Astrocyte (in vitro differentiated cells and primary cell): Measurements from ENCODE around the gene AGPAT4. TPM values are rescaled to one million over a fixed set of nuclear protein-coding genes. Genes with fewer than 3 reads are reported as not detected.
"Not testable (repeated sequence)": the region's sequence is repeated elsewhere in the genome, so short reads cannot be mapped to it uniquely, and the experiment has no call there.

ENCODE experiments used
- DNase-seq: peaks from one replicate; pipeline ENCODE4 v3.0.0-alpha.2; 2010; ENCODE audit warnings: low read depth
- FAIRE-seq: peaks from 2 replicates; lab custom pipeline; 2011; peaks lifted over from hg19 to GRCh38; lab: Jason Lieb, UNC
- H2AFZ ChIP-seq: 2 replicates; pipeline ENCODE4 v1.6.0; 2012; ENCODE audit warnings: low read depth, low read length, inconsistent platforms
- H3K27ac ChIP-seq: 2 replicates; pipeline ENCODE4 v1.5.1; 2011; ENCODE audit warnings: low read depth, low read length, inconsistent platforms
- H3K27me3 ChIP-seq: 2 replicates; pipeline ENCODE4 v1.6.0; 2011; ENCODE audit warnings: low read length, inconsistent platforms; ENCODE audit not compliant: insufficient read depth
- H3K36me3 ChIP-seq: 2 replicates; pipeline ENCODE4 v1.5.1; 2011; ENCODE audit warnings: low read length, inconsistent platforms; ENCODE audit not compliant: insufficient read depth
- H3K4me1 ChIP-seq: 2 replicates; pipeline ENCODE4 v1.5.1; 2011; ENCODE audit warnings: low read length, inconsistent platforms; ENCODE audit not compliant: insufficient read depth
- H3K4me2 ChIP-seq: 2 replicates; pipeline ENCODE4 v1.6.0; 2012; ENCODE audit warnings: low read length, inconsistent platforms
- H3K4me3 ChIP-seq: 2 replicates; pipeline ENCODE4 v1.5.1; 2011; ENCODE audit warnings: low read depth, mild to moderate bottlenecking, low read length, inconsistent platforms; ENCODE audit not compliant: insufficient read depth
- H3K79me2 ChIP-seq: 2 replicates; pipeline ENCODE4 v1.6.0; 2012; ENCODE audit warnings: mild to moderate bottlenecking, low read length, inconsistent platforms; ENCODE audit not compliant: insufficient read depth
- H3K9ac ChIP-seq: 2 replicates; pipeline ENCODE4 v1.6.0; 2012; ENCODE audit warnings: mild to moderate bottlenecking, low read length, inconsistent platforms
- H3K9me3 ChIP-seq: 2 replicates; pipeline ENCODE4 v1.5.1; 2012; ENCODE audit warnings: low read depth, mild to moderate bottlenecking, low read length, inconsistent platforms; ENCODE audit not compliant: insufficient read depth
- H4K20me1 ChIP-seq: 2 replicates; pipeline ENCODE4 v1.6.0; 2012; ENCODE audit warnings: low read length, inconsistent platforms; ENCODE audit not compliant: insufficient read depth
- H3K27ac Mint-ChIP-seq: one replicate; pipeline ENCODE4 v1.8.0; 2021; ENCODE audit warnings: mild to moderate bottlenecking, mixed read lengths; ENCODE audit not compliant: unreplicated experiment
- H3K27me3 Mint-ChIP-seq: one replicate; pipeline ENCODE4 v1.8.0; 2021; ENCODE audit warnings: low read depth, mixed read lengths; ENCODE audit not compliant: unreplicated experiment
- H3K36me3 Mint-ChIP-seq: one replicate; pipeline ENCODE4 v1.8.0; 2021; ENCODE audit warnings: low read depth, mixed read lengths; ENCODE audit not compliant: unreplicated experiment
- H3K4me1 Mint-ChIP-seq: one replicate; pipeline ENCODE4 v1.8.0; 2021; ENCODE audit warnings: low read depth, mixed read lengths; ENCODE audit not compliant: unreplicated experiment
- H3K4me3 Mint-ChIP-seq: one replicate; pipeline ENCODE4 v1.8.0; 2021; ENCODE audit warnings: mild to moderate bottlenecking, moderate library complexity, mixed read lengths; ENCODE audit not compliant: unreplicated experiment
- H3K9me3 Mint-ChIP-seq: one replicate; pipeline ENCODE4 v1.8.0; 2021; ENCODE audit warnings: mild to moderate bottlenecking, mixed read lengths; ENCODE audit not compliant: unreplicated experiment
- EZH2 ChIP-seq: IDR thresholded peaks from 2 replicates; pipeline ENCODE4 v1.6.1; 2012; ENCODE audit warnings: mild to moderate bottlenecking, low read length, inconsistent platforms; ENCODE audit not compliant: insufficient read depth
- total RNA-seq: library from RNA; stranded (reverse); gene quantifications from 2 replicates; pipeline ENCODE4 v1.2.1, GENCODE V29; 2021
- TF ChIP-seq, protein P1 (sequence below): IDR thresholded peaks from 2 replicates; pipeline ENCODE4 v1.5.1; 2011; ENCODE audit warnings: low read depth, mild to moderate bottlenecking, inconsistent platforms, low read length, moderate library complexity; ENCODE audit not compliant: insufficient read depth

The AGPAT4 gene
- total RNA-seq, 1 donor from 2014 or later, result 27.2 TPM

DNA sequence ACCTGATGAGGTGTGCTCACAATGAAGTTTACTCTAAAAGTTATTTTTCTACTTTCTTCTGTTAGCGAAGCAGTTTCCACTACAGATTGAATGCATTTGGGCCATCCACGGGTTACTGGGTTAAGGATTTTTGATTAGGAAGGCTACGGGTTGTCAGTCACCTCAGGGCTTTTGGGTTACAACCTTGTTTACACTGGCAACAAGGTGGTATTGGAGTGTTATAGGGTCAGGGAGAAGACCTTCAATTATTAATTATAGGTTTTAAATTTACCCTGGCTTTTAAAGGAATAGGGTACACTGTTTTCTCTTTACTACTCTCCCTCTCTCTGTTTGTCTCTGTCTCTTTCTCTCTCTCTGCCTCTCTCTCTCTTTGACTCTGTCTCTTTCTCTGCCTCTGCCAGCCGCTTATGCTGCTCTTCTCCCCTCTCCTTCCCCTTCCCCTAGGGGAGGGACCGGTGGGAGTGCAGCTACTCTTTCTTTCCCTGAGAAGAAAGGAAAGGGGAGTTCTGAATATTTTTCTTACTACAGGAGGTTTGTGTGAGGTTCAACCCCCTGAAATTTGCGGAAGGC is 40.2 kb upstream of the AGPAT4 start:
- H3K4me2 ChIP-seq, result no peak overlapping the region
- H3K27ac Mint-ChIP-seq, result no peak overlapping the region
- H3K9ac ChIP-seq, result no peak overlapping the region
- H3K27ac ChIP-seq, result no peak overlapping the region
- no peaks in the 10 kb centered on the region for H3K36me3 ChIP-seq
- peaks cover 2% of the 10 kb centered on the region for H3K9me3 ChIP-seq
- TF ChIP-seq, protein P1, sequence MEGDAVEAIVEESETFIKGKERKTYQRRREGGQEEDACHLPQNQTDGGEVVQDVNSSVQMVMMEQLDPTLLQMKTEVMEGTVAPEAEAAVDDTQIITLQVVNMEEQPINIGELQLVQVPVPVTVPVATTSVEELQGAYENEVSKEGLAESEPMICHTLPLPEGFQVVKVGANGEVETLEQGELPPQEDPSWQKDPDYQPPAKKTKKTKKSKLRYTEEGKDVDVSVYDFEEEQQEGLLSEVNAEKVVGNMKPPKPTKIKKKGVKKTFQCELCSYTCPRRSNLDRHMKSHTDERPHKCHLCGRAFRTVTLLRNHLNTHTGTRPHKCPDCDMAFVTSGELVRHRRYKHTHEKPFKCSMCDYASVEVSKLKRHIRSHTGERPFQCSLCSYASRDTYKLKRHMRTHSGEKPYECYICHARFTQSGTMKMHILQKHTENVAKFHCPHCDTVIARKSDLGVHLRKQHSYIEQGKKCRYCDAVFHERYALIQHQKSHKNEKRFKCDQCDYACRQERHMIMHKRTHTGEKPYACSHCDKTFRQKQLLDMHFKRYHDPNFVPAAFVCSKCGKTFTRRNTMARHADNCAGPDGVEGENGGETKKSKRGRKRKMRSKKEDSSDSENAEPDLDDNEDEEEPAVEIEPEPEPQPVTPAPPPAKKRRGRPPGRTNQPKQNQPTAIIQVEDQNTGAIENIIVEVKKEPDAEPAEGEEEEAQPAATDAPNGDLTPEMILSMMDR, result no peak
- TF ChIP-seq EZH2, result no peak
- H3K27me3 Mint-ChIP-seq, result no peaks in the 10 kb centered on the region
- FAIRE-seq, result no peak
- H3K27me3 ChIP-seq, result no peaks in the 10 kb centered on the region
- no peaks in the 10 kb centered on the region for H3K36me3 Mint-ChIP-seq
- no peak overlapping the region for H3K4me3 Mint-ChIP-seq
- no peaks in the 10 kb centered on the region for H3K4me1 ChIP-seq
- no peak overlapping the region for H2AFZ ChIP-seq
- H3K4me1 Mint-ChIP-seq, result no peaks in the 10 kb centered on the region
- no peaks in the 10 kb centered on the region for H3K79me2 ChIP-seq
- no peak for DNase-seq
- H3K9me3 Mint-ChIP-seq, result peaks cover 8% of the 10 kb centered on the region
- no peaks in the 10 kb centered on the region for H4K20me1 ChIP-seq
- no peak overlapping the region for H3K4me3 ChIP-seq

DNA sequence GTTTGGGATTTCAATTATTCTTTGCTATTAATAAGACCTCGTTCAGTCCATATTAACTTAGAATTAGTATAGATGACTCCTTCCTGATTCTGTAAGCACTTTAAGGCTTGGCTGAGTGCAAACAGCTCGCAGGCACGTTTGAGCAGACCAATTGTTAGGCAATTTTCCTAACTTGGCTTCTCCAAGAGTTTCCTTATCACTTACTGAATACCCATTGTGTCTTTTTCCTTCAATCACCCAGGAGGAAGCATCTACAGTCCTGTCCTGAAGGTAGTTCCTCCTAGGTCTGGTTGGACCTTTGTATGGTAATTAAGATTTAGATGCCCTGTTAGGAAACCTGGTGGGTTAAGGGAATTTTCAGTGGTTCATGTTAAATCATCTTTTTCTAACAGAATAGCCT is 39.6 kb upstream of the AGPAT4 start:
- not testable (repeated sequence) for H3K9me3 ChIP-seq, H2AFZ ChIP-seq, H3K4me3 ChIP-seq, H3K27ac ChIP-seq, H3K4me2 ChIP-seq, FAIRE-seq, H3K27me3 ChIP-seq, H3K4me1 ChIP-seq, H3K4me3 Mint-ChIP-seq, H3K36me3 ChIP-seq, H3K9ac ChIP-seq, H3K27me3 Mint-ChIP-seq, H3K36me3 Mint-ChIP-seq, H4K20me1 ChIP-seq, DNase-seq, H3K4me1 Mint-ChIP-seq, H3K79me2 ChIP-seq, H3K9me3 Mint-ChIP-seq, H3K27ac Mint-ChIP-seq

DNA sequence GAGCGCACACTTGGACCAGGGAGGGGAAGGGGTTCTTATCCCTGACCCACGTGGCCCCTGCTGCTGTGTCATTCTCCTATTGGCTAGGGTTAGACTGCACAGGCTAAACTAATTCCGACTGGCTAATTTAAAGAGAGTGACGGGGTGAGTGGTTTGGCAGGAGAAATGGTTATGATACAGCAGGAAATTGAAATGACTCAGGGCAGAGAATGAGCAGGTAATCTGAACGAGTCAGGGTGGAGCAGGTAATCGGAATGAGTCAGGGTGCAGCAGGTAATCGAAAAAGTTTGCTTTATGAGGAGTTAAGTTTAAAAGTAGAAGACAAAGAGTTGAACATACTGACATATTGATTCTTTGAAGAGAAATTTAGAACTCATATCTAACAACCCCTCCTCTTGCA is 35.9 kb upstream of the AGPAT4 start:
- H3K4me2 ChIP-seq, H2AFZ ChIP-seq, H3K27ac ChIP-seq, H3K4me3 Mint-ChIP-seq, DNase-seq, H3K4me1 Mint-ChIP-seq, H3K9me3 ChIP-seq, H3K79me2 ChIP-seq, H4K20me1 ChIP-seq, H3K9me3 Mint-ChIP-seq, H3K36me3 Mint-ChIP-seq, FAIRE-seq, H3K27me3 Mint-ChIP-seq, H3K9ac ChIP-seq, H3K4me3 ChIP-seq, H3K27me3 ChIP-seq, H3K27ac Mint-ChIP-seq, H3K4me1 ChIP-seq, H3K36me3 ChIP-seq: not testable (repeated sequence)
